Brain pericyte (primary cell): Measurements from ENCODE around the gene HCCS.

Experiments
- DNase-seq: peaks from one replicate; pipeline ENCODE4 v3.0.0-alpha.2; 2012; ENCODE audit warnings: low read depth, low spot score

Gene HCCS

GRCh38 chrX:11111037-11111851 lies at the start of gene HCCS:
Gene HCCS (plus strand): TSS chrX:11111332. CDS start chrX:11112061, 729 bp downstream.
- DNase-seq, result peak; percentile 34

GRCh38 chrX:11064276-11064675 lies 46.9 kb upstream of the HCCS start:
- DNase-seq, result no peak

DNA sequence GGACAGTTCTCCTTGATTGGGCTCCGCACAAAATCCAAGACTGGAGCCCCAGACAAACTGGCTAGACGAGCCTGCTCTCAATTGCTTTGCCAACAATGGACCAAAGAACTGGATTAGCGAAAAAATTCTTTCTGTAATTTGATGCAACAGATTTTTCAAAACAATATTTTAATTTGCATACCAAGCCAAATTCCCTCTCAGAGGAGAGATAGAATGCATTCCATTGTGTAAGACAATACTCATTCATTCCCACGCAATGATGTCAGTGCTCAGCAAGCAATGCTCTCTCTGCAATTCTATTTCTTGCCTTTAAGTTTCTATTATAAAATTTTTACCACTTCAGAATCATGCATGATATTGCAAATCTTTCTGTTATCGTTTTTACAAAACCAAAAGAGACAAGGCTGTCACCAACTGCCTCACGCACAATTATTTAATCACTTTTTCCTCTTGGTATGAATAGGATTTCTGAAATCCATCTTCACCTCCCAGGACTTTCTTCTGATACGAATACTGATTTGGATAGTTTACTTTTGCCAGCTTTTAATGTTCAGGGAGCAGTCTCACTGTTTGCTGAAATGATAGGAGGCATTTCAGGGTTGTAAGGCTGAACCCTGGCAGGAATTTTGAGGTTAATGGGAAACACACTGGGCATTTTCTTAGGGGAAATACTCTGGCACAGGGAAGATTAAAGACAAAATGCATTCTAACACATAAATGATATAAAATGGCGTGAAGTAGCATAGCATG lies 46.1 kb upstream of the HCCS start:
- DNase-seq, result no peak

- no peak for DNase-seq
Observed at GRCh38 chrX:11066812-11067211, 44.3 kb upstream of the HCCS start.

DNA sequence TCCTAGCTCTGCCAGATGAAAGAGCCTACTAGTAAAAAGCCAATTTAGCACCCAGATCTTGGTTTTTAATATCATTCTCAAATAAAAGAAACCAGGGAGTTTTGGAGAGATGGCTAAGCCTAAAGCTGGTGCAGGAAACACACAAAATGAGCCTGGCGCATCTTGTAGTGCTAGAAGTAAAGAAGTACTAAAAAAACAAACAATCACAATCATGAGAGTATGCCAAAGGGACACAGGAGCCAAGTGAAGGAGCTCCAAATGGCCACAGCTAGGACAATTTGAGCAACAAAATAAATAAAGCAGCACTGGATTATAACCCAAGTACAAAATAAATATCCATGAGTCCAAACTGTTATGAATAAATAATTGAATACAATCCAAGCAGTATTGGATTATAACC lies 37.8 kb upstream of the HCCS start:
- no peak for DNase-seq

DNA sequence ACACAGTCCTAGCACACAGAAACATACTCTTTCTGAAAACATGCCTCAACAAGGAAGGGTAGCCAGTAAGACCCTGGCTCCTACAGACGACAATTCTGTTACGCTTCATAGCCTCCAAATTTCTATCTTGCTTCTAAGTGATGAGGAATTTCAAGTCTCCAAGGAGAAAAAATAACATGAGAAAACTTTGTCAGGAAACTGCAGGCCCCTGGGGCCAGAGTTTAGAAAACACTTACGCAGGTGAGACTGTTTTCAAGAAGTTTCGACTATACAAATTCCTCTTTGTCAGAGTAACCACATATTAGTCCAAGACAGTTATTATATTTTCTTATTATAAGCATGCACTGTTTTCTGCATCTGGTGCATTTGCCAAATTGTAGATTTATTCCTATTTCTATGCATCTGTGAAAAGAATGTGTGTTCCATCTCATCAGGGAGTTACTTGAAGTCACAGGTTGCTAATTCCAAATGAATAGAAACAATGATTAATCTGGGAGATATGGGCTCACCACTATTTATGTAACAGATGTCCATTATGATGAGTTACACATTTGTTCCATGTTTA lies 30.3 kb upstream of the HCCS start:
- no peak for DNase-seq

DNA sequence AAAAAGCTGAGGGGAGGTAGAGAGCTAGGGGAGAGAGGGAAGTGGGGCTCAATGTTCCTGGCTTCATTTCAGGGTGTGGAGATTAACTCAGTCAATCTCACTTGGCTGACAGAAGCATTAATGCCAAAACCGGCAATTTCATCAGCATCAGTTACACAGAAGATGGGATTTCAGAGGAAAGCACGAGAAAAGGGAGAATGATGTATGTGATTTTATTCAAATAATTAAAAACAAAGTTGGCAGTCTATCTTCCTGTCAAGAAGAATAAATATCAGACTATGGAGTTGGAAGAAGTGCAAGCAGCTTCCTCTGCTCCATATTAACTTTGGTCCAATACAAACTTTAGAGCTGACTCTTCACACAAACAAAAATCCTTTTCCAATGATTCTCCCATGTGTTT lies 29.6 kb upstream of the HCCS start:
- DNase-seq, result no peak

DNA sequence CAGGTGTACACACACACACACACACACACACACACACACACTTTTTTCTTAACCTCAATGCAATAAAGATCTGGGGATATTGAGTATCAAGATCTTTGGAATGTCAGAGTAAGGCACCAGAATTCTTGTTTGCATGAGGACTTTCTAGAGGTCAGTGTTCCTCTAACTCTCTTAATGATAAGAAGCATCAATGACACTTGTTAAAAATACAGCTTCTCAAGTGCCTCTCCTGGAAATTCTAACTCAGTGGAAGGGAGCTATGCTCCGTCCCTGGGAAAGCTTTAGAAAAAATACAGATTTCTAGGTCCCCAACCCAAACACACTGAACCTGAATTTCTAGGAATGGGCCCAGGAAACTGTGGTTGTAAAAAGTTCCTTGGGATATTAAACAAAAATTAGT lies 25.8 kb upstream of the HCCS start:
- no peak for DNase-seq

DNA sequence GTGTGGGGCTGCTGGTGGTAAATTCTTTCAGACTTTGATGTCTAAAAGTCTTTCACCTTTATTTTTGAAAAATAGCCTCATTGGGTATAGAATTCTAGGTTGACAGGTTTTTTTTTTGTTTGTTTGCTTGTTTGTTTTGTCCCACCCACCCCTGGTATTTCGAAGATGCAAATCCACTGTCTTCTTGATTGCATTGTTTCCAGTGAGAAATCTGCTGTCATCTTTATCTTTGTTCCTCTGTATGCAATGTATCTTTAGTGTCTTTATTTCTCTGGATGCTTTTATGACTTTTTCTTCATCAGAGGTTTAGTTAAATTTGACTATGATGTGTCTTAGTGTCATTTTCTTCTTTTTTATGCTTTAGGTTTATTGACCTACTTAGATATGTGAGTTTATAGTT lies 21.3 kb upstream of the HCCS start:
- DNase-seq, result no peak

DNA sequence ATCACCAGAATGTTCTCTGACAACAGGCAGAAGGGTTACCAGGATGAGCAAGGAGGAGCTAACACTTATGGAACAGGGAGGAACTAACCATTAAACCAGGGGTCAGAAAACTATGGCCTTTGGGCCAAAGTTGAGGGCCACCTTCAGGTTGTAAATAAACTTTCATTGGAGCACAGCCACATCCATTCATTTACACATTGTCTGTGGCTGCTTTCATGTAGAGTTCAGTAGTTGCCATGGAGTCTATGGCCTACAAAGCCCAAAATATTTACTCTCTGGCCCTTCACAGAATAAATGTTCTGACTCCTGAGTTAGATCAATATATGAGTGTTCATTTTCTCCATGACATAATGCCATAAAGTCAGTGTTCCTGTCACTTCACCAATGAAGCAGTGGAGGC lies 13.2 kb upstream of the HCCS start:
- no peak for DNase-seq

- no peak for DNase-seq
Observed at GRCh38 chrX:11099465-11099864, 11.7 kb upstream of the HCCS start.

DNA sequence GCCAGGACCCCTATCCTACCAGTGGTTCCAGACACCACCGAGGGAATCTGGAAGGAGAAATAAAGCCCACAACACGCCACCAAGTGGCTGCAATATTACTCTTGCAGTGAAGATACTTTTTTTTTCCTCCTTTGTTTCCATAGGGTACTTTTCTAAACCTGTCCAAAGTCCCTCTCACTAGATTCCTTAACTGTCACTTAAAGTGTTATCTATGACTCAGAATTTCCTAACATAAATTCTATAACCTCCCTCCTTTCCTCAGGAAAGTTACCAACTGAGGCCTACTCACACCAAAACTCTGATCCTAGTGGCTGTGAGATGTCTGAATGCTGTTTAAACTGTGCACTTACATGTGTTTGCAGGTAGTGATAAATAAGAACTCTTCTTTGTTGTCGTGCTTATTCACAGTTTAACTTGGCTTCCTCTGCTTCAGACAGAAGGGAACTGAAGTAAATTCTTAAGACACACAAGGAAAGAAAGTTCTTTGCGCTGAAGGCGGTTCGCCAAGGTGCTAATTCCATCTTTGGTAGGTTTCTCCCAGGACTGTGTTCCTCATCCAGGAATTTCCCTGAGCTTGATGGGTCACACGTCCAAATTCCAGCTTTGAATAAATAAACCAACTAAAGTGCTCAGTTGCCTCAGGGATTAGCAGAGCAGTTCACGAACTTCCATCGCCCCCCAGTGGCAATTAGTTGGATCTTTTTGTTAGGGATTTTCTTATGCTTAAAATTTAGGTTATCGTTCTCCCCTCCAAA lies 10.7 kb upstream of the HCCS start:
- no peak for DNase-seq

DNA sequence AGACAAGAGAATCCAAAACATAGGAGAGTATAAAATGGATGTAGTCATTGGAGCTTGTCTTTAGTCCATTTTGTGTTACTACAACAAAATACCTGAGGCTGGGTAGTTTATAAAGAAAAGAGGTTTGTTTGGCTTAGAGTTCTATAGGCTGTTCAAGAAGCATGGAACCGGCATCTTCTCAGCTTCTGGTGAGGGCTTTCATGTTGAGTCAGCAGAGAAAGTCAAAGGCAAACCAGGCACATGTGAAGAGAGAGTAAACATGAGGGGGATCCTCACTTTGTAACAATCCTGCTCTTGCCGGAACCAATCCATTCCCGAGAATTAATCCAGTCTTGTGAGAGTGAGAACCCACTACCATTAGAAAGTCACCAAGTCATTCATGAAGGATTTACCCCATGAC lies 8.1 kb upstream of the HCCS start:
- no peak for DNase-seq

DNA sequence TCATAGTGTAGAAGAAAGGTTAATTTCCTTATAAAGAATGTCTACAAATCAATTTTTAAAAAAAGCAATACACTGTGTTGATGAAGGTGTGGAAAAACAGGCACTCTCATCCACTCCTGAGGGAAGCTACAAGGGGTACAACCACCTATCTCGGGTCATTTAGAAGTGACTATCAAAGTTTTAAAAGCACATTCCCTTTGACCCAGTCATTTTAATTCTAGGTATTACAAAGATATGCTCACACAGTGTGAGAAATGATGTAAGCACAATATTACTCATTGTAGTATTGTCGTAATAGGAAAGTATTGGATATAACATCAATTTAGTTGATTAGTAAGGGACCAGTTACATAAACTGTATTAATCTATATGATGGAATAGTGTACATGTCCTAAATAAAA lies 7.4 kb upstream of the HCCS start:
- no peak for DNase-seq

- no peak for DNase-seq
Observed at GRCh38 chrX:11105080-11105479, 6.1 kb upstream of the HCCS start.

- DNase-seq, result no peak
Observed at GRCh38 chrX:11108253-11108941, 2.7 kb upstream of the HCCS start.

DNA sequence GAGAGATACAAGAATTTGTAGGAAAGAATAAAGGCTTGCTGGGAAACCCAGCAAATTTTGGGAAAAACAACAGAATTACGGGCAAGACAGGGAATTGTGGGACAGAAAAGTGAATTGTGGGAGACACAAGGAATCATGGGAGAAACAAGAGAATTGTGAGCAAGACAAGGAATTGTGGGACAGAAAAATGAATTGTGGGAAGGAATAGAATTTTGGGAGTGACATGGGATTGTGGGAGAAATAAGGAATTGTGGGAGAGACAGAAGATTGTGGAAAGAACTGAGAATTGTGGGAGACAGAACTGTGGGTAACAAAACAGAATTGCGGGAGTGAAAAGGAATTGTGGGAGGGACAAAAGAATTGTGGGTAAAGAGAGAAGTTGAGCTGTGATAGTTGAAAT lies 1.2 kb upstream of the HCCS start:
- no peak for DNase-seq

GRCh38 chrX:11111947-11112346 lies 815 bp downstream of the HCCS start:
- no peak for DNase-seq

DNA sequence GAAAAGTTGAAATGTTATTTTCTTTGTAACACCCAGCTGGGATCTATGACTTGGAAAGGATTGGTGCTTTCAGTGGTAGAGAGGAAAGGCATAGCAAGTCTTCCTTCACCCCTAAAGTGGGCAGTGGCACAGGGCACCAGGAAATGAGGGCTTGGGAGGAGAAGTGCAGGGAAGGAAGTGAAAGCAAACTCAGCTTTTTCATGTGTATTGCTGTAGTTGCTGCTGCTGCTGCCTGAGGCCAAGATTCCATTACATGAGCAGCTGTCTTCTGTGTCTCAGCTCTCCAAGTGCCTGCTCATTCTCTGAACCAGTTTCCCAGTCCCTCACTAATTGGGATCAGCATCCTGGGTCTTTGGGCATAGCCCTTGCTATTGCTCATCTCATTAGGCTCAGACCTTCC lies 2.6 kb downstream of the HCCS start:
- DNase-seq, result no peak

DNA sequence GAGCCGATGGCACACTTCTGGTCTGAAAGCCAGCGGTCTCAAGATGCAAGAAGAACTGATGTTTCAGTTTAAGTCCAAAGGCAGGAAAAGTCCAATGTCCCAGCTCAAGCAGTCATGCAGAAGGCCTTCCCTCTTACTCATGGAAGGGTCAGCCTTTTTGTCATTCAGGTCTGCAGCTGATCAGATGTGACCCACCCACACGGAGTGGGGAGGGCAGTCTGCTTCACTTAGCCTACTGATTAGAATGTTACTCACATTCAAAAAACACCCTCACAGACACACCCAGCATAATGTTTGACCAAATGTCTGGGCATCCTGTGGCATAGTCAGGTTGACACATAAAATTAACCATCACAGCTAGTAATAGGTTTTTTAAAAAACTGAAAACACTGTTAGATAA lies 6.6 kb downstream of the HCCS start:
- no peak for DNase-seq

GRCh38 chrX:11119313-11119943 lies 8.3 kb downstream of the HCCS start:
- DNase-seq, result no peak
